ENCODE measurements around the gene IFT22. TPM values are rescaled to one million over a fixed set of nuclear protein-coding genes. Genes with fewer than 3 reads are reported as not detected.

The IFT22 gene
- total RNA-seq: 10 to 100 TPM; 18.7 to 26.0 (median 21.5) TPM
- 10 to 100 TPM; 23.2 to 42.2 (median 27.1) TPM for polyA plus RNA-seq
- long read RNA-seq, donor 1, transcript IFT22-201 (5 exons, 1,130 nt): major isoform, 7 of 12 reads
- long read RNA-seq, donor 1, partial matches to known transcripts: 1 of 12 reads
- long read RNA-seq, donor 1, other reads (novel, unspliced or antisense): 1 of 12 reads
- long read RNA-seq, donor 2, transcript IFT22-201 (5 exons, 1,130 nt): major isoform, 15 of 38 reads
- long read RNA-seq, donor 2, transcript IFT22-209 (4 exons, 917 nt): minor isoform, 6 of 38 reads
- long read RNA-seq, donor 2, transcript IFT22-204 (4 exons, 875 nt): minor isoform, 5 of 38 reads
- long read RNA-seq, donor 2, partial matches to known transcripts: 1 of 38 reads
- long read RNA-seq, donor 2, other reads (novel, unspliced or antisense): 6 of 38 reads

- WGBS, 3 donors: 0 to 1% (median 1%) methylated on average over 69 of the region's 69 CpGs
- Histone ChIP-seq H3K36me3 (ENCODE audit: insufficient read depth in 1 of 2, low read depth in 1 of 2) (peaks cover 0 to 22% of the 10 kb centered on the region in 2 donors), H3K4me3 (peak within 1 kb of the TSS; percentile 95), H3K4me1 (peaks cover 6% of the 10 kb centered on the region), H3K9me3 (no peaks in the 10 kb centered on the region), H3K27ac (peak within 1 kb of the TSS; percentile 71), H3K27me3 (ENCODE audit: insufficient read depth in 3 of 3, low read length in 2 of 3) (peaks cover 0 to 7% (median 0%) of the 10 kb centered on the region in 3 donors)
- DNase-seq: peak; percentile 92 to 94
- intact Hi-C loops (cut with DNase I): no loop called here
- ATAC-seq: peak; percentile 97 to 100 (median 98)
- TF ChIP-seq CTCF (IDR thresholded peaks at IDR 0.05): no peak
Observed at GRCh38 chr7:101321491-101322401, at the start of gene IFT22. Gene IFT22, minus strand, starts transcription at chr7:101321812. Its CDS starts 103 bp downstream, at chr7:101321709.

GRCh38 chr7:101370836-101371235 is 49.2 kb upstream of the IFT22 start:
- WGBS, 3 donors: 34 to 52% (median 46%) methylated on average over 5 of the region's 5 CpGs
- TF ChIP-seq CTCF (IDR thresholded peaks at IDR 0.05): no peak
- DNase-seq (no peak), ATAC-seq (no peak)
- no peaks in the 10 kb centered on the region for H3K9me3 ChIP-seq
- intact Hi-C loops (cut with DNase I): no loop called here
- H3K4me3 ChIP-seq: no peak overlapping the region
- H3K27me3 ChIP-seq (ENCODE audit: insufficient read depth in 3 of 3, low read length in 2 of 3): peaks cover 0 to 18% (median 0%) of the 10 kb centered on the region in 3 donors
- H3K36me3 ChIP-seq (ENCODE audit: insufficient read depth in 1 of 2, low read depth in 1 of 2): no peaks in the 10 kb centered on the region
- H3K4me1 ChIP-seq: no peaks in the 10 kb centered on the region
- H3K27ac ChIP-seq: no peak overlapping the region

- Histone ChIP-seq H3K4me3 (no peak overlapping the region), H3K27me3 (ENCODE audit: insufficient read depth in 3 of 3, low read length in 2 of 3) (peaks cover 0 to 39% (median 2%) of the 10 kb centered on the region in 3 donors), H3K9me3 (no peaks in the 10 kb centered on the region), H3K4me1 (no peaks in the 10 kb centered on the region), H3K27ac (no peak overlapping the region), H3K36me3 (ENCODE audit: insufficient read depth in 1 of 2, low read depth in 1 of 2) (no peaks in the 10 kb centered on the region)
- intact Hi-C loops (cut with DNase I): loop anchor here in 1 of 2 donors (10.0 kb wide), 1 partner anchor 166 kb away; no protein-coding TSS in a partner anchor
- WGBS, 3 donors: 73 to 79% (median 76%) methylated on average over 8 of the region's 8 CpGs
- DNase-seq (no peak), ATAC-seq (no peak)
- TF ChIP-seq CTCF (IDR thresholded peaks at IDR 0.05): no peak
Observed at GRCh38 chr7:101368422-101369165, 47.0 kb upstream of the IFT22 start.

GRCh38 chr7:101367676-101368075 is 46.1 kb upstream of the IFT22 start:
- 88 to 97% (median 93%) methylated on average over 1 of the region's 1 CpG for WGBS, 3 donors
- no peak for ATAC-seq
- intact Hi-C loops (cut with DNase I): loop anchor here in 1 of 2 donors (10.0 kb wide), 1 partner anchor 167 kb away; no protein-coding TSS in a partner anchor
- H3K36me3 ChIP-seq (ENCODE audit: insufficient read depth in 1 of 2, low read depth in 1 of 2): no peaks in the 10 kb centered on the region
- no peaks in the 10 kb centered on the region for H3K4me1 ChIP-seq
- no peak overlapping the region for H3K4me3 ChIP-seq
- no peak for TF ChIP-seq CTCF (IDR thresholded peaks at IDR 0.05)
- H3K27ac ChIP-seq: no peak overlapping the region
- H3K27me3 ChIP-seq (ENCODE audit: insufficient read depth in 3 of 3, low read length in 2 of 3): peaks cover 0 to 38% (median 5%) of the 10 kb centered on the region in 3 donors
- H3K9me3 ChIP-seq: no peaks in the 10 kb centered on the region
- no peak for DNase-seq

All from psoas muscle (tissue), 8 donors.